NCI-H187 treated with DMSO at 0.1 percent for 48 hours (cell line): Measurements from ENCODE around the gene CTDSPL.

ENCODE experiments used
- DNase-seq: peaks from one replicate; lab custom pipeline; 2025; lab: John Stamatoyannopoulos, UW

The CTDSPL gene

GRCh38 chr3:38002940-38003339 lies 141.3 kb downstream of the CTDSPL start:
- no peak for DNase-seq

GRCh38 chr3:38003371-38003816 lies 141.7 kb downstream of the CTDSPL start:
- no peak for DNase-seq

DNA sequence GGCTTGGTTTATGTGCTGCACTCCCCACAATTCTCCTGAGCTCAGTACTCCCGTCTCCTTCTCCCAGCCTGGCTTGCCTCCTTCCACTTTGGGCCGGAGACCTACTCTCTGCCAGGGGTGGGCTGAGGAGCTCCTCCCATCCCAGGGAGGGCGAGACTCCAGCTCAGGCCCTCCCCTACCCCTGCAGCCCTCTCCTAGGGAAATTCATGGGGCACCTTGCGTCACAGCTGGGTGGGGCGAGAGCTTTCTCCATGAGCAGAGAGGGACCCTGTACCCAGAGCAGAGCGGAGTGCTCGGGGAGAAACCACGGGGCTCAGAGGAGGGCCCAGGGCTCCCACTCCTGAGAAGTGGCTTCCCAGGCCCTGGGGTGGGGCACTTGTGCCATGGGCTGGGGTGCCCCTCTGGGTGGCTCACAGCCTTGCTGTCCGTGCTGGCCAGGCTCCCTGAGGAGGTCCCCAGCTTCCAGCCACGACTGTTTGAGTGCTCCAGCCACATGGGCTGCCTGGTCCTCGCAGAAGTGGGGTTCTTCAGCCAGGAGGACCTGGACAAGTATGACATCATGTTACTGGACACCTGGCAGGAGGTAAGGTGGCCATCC lies 142.2 kb downstream of the CTDSPL start:
- no peak for DNase-seq

- DNase-seq = no peak
These were observed 142.9 kb downstream of the CTDSPL start for GRCh38 chr3:38004415-38005075.

DNA sequence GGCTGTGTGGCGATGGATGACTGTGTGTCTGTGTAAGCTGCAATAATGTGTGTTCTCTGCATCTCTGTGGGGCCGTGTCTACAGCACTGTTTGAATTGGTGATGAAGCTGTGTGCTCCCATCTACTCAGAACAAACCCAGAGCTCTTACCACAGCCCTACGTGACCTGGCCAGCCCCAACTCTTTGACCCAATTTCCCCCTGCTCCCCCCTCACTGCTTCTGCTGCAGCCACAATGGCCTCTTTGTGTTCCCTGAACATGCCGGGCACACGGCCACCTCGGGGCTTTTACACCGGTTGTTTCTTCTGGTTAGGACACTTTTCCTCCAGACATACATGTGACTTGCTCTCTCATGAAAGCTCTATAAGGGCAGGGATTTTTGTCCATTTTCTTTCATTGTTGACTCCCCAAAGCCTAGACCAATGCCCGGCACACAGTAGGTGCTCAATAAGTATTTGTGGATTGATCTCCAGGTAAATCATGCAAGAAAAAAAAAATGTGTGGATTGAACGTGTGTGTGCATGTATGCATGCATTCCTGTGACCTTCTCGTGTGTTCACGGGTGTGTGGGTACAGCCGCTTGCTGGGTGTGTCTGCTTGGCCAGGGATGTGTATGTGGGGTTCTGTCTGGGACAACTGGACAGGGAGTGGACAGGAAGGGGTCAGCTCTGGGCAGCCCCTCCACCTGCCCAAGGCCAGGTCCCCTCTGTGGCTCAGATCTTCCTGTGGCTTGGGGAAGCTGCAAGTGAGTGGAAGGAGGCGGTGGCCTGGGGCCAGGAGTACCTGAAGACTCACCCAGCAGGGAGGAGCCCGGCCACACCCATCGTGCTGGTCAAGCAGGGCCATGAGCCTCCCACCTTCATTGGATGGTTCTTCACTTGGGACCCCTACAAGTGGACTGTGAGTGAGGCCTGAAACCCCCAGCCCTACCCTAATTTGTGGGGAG lies 143.7 kb downstream of the CTDSPL start:
- DNase-seq = no peak

DNA sequence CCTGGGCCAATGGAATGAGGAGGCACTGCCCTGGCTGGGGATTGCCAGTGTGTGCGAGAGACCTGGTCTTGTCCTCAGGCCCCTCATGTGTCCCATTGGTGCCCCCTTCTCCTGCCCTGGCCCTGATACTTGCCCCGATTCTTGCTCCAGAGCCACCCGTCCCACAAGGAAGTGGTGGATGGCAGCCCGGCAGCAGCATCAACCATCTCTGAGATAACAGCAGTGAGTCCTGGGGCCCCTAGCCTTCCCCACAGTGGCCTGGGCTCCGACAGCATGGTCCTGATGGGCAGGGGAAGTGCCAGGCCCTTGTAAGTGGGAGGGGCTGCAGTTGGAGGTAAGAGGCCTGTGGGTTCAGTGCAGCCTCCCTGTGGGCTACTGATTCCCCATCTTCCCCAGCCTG lies 144.4 kb downstream of the CTDSPL start:
- no peak for DNase-seq

GRCh38 chr3:38006445-38006995 lies 144.8 kb downstream of the CTDSPL start:
- no peak for DNase-seq

GRCh38 chr3:38007754-38008090 lies 146.0 kb downstream of the CTDSPL start:
- DNase-seq = no peak

DNA sequence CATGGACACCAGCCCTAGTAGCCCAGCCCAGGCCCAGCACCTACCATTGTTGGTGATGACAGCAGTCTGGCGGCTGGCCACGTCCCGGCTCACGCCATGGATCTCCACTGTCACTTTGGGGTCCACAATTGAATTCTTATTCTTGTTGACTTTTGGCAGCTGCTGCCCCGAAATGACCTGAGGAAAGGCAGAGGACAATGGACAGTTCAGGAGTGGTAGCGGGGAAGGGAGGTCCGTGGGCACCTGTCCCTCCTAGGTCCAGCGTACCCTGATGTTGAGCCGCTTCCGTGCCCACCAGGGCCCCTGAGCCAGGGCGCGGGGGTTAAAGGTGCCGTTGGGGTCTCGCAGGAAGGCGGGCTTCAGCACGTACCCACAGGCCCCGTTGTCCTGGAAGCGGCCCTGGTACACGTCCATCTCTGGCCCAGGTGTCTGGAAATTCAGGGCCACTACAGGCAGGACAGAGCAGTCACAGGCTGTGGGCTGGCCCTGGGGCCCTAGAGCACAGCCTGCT lies 146.6 kb downstream of the CTDSPL start:
- DNase-seq = no peak

DNA sequence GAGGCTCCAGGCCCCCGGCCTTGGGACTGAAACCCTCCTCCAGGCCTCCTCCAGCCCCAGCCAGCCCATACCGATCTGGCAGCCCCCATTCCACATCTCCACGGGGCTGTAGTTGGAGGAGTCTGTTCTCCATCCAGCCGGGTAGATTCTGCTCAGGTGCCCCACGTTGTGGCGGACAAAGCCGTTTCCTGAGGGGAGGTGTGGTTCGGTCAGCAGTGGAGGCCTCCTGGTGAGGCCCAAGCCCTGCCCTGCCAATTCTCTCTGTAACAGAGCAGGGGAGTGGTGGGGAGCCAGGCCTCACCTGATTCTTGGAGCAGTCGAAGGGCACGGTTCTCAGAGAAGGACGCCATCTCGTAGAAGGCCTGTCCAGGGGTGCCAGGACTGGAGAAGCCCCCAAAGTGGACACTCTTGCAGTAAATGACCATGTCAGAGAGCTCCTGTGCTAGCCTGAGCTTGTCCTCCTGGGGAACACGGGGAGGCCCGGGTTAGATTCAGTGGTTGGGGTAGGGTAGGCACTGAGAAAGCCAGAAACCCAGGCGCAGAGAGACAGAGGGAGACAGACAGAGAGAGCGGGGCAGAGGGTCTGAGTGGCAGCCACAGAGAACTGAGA lies 147.4 kb downstream of the CTDSPL start:
- DNase-seq = no peak

DNA sequence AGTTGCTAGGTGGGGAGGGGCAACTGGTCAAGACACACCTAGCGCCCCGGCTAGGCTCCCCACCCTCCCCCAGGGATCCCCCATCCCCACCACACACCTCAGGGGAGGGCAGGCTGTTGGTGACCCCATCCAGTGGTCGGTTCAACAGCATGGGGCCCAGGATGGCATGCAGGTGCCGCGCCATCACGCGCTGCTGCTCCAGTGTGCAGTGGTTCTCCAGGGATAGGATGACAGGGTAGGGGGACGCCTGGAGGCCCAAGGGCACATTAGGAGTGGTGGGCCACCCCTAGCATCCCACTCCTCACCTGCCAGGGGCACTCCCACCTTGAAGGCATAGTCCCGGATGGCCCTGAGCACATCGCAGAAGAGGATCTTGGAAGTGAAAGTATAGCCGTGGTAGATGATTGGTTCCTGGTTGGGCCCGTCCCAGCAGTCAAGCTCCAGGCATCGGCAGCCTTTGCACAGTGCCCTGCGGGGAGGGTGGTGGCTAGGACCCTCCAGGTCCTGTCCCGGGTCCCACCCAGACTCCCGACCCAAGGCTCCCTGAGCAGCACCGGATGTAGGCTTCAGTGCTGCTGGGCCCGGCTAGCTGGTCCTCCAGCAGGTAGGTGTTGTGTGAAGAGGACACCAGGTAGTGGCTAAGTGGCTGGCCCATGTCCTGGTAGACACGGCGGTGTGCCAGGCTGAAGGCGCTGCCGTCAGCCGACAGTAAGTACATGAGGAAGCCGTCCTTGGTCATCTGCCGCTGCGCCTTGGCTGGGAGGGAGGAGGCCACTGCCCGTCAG lies 148.3 kb downstream of the CTDSPL start:
- no peak for DNase-seq

DNA sequence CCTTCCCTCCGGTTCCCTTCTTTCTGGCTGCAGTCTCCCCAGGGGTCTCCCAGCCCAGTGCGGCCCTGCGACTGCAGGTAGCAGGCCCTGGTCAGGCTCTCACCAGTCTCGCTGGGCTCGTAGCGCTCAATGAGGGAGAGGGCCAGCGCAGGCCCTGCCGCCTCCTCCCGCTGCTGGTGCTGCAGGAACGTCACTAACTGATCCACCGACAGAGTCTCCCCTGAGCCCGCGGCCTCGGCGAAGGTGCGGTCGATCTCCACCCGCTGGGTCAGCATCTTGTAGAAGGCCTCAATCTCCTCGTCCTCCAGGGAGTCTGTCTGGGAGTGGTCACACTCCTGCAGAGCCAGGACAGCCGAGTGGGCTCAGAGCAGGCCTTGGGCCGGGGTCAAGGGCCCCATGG lies 149.4 kb downstream of the CTDSPL start:
- no peak for DNase-seq

GRCh38 chr3:38015485-38015884 lies 153.8 kb downstream of the CTDSPL start:
- DNase-seq = no peak

GRCh38 chr3:38015984-38016383 lies 154.3 kb downstream of the CTDSPL start:
- no peak for DNase-seq

- DNase-seq = no peak
These were observed 154.7 kb downstream of the CTDSPL start for GRCh38 chr3:38016410-38016809.

GRCh38 chr3:38016847-38017444 lies 155.3 kb downstream of the CTDSPL start:
- no peak for DNase-seq

DNA sequence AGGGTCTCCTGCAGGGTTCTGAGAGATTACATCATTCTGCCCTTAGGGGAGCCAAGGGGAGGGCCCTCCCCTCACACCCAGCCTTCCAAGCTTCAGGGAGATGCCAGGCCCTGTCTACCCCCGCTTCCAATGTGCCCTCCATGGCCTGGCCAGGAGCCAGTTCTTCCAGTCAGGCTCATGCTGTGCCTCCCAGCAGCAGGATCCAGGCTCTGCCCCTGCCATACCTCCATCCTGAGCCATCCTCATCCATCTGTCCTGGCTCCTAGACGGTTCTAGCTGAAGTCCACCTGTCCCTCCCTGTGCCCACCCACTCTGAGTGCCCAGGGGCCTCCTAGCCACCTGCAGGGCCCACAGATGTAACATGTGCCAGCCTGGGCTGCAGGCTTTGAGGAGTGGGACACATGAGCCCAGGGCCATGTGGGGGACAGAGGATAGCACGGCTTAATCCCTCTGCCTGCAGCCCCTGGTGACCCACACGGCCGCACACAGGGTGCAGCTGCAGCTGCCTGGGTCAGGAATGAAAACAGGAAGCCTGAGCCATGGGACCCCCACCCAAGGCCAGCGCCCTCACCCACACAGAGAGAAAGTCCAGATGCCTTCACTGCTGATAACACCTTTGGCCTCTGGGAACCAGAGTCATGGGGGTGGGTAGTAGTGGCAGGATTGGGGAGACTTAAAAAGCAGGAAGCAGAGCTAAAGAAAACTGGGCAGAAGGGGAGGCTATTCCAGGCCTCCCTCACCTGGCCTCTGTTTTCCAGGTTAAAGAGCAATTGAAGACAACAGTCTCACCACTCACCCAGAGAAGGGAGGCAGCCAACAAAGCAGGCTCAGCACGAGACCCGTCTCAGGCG lies 156.0 kb downstream of the CTDSPL start:
- no peak for DNase-seq

- no peak for DNase-seq
These were observed 156.9 kb downstream of the CTDSPL start for GRCh38 chr3:38018296-38019266.
